ENCODE data around the gene DAND5. TPM values are rescaled to one million over a fixed set of nuclear protein-coding genes. Genes with fewer than 3 reads are reported as not detected.

The DAND5 gene
- total RNA-seq, 1 donor from 2014 or later = not detected

DNA sequence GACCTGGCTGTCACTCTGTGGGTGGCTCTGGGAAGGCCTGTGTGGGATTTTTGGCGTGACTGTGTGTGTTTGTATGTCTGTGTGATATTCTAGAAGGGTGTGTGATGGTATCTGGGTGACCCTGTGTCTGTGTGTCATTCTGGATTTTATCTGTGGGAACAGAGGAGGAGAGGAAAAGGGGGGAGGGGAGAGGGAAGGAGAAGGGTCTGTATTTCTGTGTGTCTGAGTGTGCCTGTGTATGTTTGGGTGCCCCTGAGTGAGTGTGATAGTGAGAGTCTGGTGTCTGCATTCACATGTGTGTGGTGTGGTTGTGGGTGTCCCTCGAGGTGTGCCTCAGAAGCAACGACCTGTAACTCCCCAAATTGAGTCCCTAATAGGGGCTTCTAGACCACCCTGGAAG, 17.8 kb downstream of the DAND5 start:
- no peak for DNase-seq (ENCODE audit: low spot score in 2 of 2)
- H3K4me3 ChIP-seq = no peak overlapping the region
- no peaks in the 10 kb centered on the region for H3K9me3 ChIP-seq
- no peaks in the 10 kb centered on the region for H3K27me3 ChIP-seq
- no peak overlapping the region for H3K27ac ChIP-seq
- H3K4me1 ChIP-seq = peaks cover 0 to 5% of the 10 kb centered on the region in 2 donors
- TF ChIP-seq, protein P1, sequence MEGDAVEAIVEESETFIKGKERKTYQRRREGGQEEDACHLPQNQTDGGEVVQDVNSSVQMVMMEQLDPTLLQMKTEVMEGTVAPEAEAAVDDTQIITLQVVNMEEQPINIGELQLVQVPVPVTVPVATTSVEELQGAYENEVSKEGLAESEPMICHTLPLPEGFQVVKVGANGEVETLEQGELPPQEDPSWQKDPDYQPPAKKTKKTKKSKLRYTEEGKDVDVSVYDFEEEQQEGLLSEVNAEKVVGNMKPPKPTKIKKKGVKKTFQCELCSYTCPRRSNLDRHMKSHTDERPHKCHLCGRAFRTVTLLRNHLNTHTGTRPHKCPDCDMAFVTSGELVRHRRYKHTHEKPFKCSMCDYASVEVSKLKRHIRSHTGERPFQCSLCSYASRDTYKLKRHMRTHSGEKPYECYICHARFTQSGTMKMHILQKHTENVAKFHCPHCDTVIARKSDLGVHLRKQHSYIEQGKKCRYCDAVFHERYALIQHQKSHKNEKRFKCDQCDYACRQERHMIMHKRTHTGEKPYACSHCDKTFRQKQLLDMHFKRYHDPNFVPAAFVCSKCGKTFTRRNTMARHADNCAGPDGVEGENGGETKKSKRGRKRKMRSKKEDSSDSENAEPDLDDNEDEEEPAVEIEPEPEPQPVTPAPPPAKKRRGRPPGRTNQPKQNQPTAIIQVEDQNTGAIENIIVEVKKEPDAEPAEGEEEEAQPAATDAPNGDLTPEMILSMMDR (IDR thresholded peaks at IDR 0.05) = no peak
- intact Hi-C loops (cut with DNase I) = no loop called here
- no peaks in the 10 kb centered on the region for H3K36me3 ChIP-seq

DNA sequence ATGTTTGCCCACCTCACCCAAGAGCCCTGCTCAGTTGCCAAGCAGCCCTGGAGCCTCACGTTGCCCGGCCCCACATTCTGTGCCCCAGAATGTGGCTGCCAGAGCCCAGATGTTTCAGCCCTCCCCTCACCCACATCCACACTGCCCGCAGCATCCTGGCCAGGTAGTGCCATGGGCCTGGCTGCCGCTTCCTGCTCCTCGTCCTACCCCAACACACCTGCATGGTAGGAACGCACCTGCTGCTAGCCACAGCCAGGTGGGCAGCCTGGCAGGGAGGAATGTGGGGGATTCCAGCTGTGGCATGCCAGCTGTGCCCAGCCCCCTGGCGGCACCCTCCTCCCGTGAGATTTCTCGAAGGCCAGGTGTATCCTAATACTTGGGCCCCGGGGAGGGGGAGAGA, 18.4 kb downstream of the DAND5 start:
- no peaks in the 10 kb centered on the region for H3K27me3 ChIP-seq
- peaks cover 0 to 4% of the 10 kb centered on the region in 2 donors for H3K4me1 ChIP-seq
- no peaks in the 10 kb centered on the region for H3K36me3 ChIP-seq
- no peak overlapping the region for H3K27ac ChIP-seq
- H3K4me3 ChIP-seq = no peak overlapping the region
- H3K9me3 ChIP-seq = no peaks in the 10 kb centered on the region
- no peak for DNase-seq (ENCODE audit: low spot score in 2 of 2)
- TF ChIP-seq, protein P1 (IDR thresholded peaks at IDR 0.05) = no peak
- intact Hi-C loops (cut with DNase I) = no loop called here

DNA sequence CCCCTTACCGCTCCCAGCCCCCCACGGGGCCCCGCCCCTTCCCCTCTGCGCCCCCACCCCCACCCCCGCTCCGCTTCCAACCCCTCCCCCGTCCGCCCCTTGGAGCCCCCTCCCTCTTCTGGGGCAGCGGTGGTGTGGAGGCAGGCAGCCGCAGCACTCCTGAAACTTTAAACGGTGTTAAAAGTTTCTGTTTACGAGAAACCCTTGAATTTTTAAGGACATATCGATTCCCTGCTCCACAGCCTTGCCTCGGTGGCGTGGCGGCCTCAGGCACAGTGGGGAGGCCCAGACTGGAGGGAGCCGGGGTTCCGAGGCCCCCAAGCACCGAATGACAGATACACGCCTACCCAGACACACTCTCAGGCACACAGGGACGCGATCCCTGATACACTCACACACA, 21.1 kb downstream of the DAND5 start:
- TF ChIP-seq, protein P1 (IDR thresholded peaks at IDR 0.05) = no peak
- Histone ChIP-seq H3K27me3 (no peaks in the 10 kb centered on the region), H3K4me1 (peaks cover 0 to 6% of the 10 kb centered on the region in 2 donors), H3K9me3 (no peaks in the 10 kb centered on the region), H3K36me3 (no peaks in the 10 kb centered on the region), H3K4me3 (no peak overlapping the region), H3K27ac (no peak overlapping the region)
- intact Hi-C loops (cut with DNase I) = no loop called here
- DNase-seq (ENCODE audit: low spot score in 2 of 2) = no peak

DNA sequence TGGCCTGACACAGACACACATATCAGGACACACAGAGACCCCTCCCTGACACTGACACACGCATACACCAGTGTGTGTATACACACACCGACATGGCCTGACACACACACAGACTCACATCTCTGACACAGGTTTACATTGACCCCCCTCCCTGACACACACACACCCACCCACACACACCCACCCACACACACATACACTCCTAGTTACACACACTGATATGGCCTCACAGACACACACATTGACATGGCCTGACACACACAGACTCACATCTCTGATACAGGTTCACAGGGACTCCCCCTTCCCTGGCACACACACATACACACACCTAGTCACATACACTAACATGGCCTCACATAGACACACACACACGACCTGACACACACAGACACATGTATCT, 21.5 kb downstream of the DAND5 start:
- intact Hi-C loops (cut with DNase I) = no loop called here
- no peaks in the 10 kb centered on the region for H3K36me3 ChIP-seq
- H3K27ac ChIP-seq = no peak overlapping the region
- no peaks in the 10 kb centered on the region for H3K27me3 ChIP-seq
- no peak overlapping the region for H3K4me3 ChIP-seq
- H3K9me3 ChIP-seq = no peaks in the 10 kb centered on the region
- DNase-seq (ENCODE audit: low spot score in 2 of 2) = no peak
- TF ChIP-seq, protein P1 (IDR thresholded peaks at IDR 0.05) = no peak
- peaks cover 0 to 6% of the 10 kb centered on the region in 2 donors for H3K4me1 ChIP-seq

DNA sequence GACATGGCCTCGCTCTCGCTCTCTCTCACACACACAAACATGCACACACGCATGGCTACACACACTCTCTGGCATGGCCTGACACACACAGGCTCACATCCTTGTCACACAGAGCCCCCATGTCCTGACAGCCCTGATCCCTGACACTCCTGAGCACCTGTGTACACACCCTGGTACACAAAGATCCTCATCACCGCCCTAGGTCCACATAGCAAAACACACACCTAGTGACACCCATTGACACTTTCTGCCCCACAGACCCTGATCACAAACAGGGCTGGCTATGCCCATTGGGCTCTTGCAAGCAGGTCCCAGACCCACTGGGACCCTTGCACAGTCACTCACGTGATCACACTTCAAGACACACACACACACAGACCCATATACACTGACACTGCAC, 21.9 kb downstream of the DAND5 start:
- peaks cover 0 to 6% of the 10 kb centered on the region in 2 donors for H3K4me1 ChIP-seq
- intact Hi-C loops (cut with DNase I) = no loop called here
- no peaks in the 10 kb centered on the region for H3K36me3 ChIP-seq
- DNase-seq (ENCODE audit: low spot score in 2 of 2) = no peak
- H3K4me3 ChIP-seq = no peak overlapping the region
- H3K9me3 ChIP-seq = no peaks in the 10 kb centered on the region
- H3K27ac ChIP-seq = no peak overlapping the region
- TF ChIP-seq, protein P1 (IDR thresholded peaks at IDR 0.05) = no peak
- no peaks in the 10 kb centered on the region for H3K27me3 ChIP-seq

DNA sequence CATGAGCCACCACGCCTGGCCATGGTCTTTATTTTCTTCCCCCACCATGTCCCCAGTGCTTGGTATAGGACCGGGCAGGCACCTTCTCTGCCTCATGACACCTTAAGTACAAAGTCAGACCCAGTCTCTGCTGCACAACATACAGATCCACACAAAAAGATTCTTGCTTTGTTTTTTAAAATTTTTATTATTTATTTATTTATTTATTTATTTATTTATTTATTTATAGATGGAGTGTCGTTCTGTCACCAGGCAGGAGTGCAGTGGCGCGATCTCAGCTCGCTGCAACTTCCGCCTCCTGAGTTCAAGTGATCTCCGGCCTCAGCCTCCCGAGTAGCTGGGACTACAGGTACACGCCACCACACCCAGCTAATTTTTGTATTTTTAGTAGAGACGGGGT, 23.4 kb downstream of the DAND5 start:
- Histone ChIP-seq H3K27ac (no peak overlapping the region), H3K4me3 (no peak overlapping the region), H3K4me1 (peaks cover 2 to 13% of the 10 kb centered on the region in 2 donors), H3K27me3 (no peaks in the 10 kb centered on the region), H3K36me3 (no peaks in the 10 kb centered on the region), H3K9me3 (no peaks in the 10 kb centered on the region)
- intact Hi-C loops (cut with DNase I) = no loop called here
- TF ChIP-seq, protein P1 (IDR thresholded peaks at IDR 0.05) = no peak
- no peak for DNase-seq (ENCODE audit: low spot score in 2 of 2)
